GM18502 (cell line): ENCODE measurements around the gene SLMAP.

ENCODE experiments used
- ATAC-seq: cut with Tn5 transposase; IDR thresholded peaks from one replicate; pipeline ENCODE4 v1.9.1; 2021; ENCODE audit warnings: mild to moderate bottlenecking; ENCODE audit not compliant: unreplicated experiment, poor library complexity

The SLMAP gene

DNA sequence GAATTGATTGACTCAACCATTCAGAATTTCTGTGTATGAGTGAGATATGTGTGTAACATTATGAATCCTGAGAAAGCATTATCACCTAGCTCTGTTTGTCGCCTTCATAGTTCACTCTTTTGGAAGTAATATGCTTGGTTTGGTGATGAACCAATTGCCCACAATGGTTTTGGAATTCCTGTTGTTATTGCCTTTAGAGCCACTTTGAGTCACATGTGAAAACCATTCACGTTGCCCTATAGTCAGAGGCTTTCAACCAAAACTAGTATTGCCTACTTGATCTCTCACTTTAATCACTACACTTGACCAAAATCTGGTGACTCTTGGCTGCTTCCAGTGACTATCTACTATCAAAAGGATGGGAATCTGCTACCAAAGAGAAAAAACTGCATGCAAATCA is 173.9 kb downstream of the SLMAP start:
- no peak for ATAC-seq

DNA sequence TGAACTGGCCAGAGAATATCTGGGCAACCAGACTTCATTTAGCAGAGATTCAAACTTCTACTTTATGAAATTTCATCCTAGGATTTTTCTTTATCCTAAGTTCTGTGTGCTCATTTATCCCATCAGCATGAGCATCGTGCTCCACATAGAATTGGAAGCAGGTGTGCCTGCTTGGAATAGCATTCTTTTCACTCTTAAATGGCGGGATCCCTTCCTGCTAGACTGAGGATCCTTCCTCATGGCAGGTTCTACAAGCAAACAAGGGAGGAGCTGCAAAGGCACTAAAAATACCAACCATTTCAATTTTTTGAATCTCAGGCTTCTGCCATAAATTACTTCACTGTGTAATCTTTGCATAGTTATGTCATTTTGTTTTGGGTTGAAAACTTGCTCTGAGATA is 177.5 kb downstream of the SLMAP start:
- no peak for ATAC-seq

DNA sequence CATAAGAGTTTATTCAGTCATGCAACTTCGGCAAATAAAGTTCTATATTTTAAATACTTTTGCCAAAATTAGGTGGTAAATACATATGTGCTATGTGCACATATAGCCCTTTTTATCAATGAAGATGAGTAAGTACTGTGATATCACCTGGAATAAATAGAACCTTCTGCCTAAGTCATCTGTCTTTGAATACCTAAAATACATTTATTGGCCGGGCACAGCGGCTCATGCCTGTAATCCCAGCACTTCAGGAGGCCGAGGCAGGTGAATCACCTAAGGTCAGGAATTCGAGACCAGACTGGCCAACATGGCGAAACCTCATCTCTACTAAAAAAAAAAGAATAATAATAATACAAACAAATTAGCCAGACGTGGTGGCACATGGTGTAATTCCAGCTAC is 178.3 kb downstream of the SLMAP start:
- ATAC-seq, result no peak

DNA sequence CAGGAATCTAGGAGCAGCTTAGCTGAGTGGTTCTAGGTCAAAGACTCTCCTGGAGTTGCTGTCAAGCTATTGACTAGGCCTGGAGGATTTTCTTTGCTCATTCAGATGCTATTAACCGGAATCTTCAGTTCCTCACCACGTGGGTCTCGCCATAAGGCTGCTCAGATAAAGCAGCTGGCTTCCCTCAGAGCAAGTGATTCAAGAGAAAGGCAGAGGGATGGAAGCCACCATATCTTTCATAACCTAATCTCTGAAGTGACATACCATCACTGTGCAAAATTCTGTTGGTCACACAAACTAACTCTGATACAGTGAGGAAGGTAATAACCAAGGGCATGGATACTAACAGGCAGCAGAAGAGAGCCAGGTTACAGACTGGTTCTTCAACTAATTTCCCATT is 179.4 kb downstream of the SLMAP start:
- ATAC-seq, result no peak

DNA sequence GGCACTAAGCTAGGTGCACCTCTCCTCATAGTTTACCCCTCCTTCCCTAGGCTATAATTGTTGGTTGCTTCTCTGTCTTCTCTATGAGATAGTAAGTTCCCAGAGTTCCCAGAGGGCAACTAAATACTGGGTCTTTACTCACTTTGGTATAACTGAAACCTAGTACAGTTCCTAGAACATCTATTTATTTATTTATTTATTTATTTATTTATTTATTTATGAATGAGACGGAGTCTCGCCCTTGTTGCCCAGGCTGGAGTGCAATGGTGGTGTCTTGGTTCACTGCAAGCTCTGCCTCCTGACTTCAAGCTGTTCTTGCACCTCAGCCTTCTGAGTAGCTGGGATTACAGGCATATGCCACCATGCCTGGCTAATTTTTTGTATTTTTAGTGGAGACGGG is 181.0 kb downstream of the SLMAP start:
- ATAC-seq, result no peak

DNA sequence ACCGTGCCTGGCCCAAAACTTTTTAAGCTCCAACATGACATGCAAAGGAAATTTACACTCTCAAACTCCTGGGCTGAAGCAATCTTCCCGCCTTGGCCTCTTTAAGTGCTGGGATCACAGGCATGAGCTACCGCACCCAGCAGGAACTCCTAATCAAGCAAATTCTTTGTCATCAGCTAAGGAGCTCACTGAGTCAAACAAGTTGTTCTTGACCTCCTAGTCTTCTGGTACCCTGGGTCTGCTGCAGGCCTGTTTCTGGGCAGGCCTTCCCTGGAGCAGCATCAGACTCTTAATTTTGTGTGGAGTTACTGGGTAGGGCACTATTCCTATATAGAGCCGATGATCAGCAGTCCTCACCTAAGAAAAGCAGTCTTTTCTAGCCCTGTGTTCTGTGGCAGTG is 183.7 kb downstream of the SLMAP start:
- no peak for ATAC-seq

DNA sequence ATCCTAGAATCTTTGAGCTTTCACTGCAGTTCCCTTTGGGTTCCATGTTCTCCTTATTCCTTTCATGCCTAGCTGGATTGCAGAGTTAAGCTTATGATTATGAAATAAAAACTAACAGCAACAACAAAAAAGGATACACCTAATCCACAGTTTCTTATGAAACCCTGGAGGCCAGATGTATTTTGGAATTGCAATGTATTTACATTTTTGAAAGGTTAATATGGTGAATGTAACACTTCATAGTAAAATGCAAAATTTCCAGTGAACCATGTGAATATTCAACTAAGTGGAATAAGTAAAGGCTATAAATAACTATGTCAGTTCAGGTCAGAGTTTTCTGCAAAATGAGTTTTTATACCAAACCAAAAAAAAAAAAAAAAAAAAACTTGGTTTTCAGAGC is 186.3 kb downstream of the SLMAP start:
- no peak for ATAC-seq

DNA sequence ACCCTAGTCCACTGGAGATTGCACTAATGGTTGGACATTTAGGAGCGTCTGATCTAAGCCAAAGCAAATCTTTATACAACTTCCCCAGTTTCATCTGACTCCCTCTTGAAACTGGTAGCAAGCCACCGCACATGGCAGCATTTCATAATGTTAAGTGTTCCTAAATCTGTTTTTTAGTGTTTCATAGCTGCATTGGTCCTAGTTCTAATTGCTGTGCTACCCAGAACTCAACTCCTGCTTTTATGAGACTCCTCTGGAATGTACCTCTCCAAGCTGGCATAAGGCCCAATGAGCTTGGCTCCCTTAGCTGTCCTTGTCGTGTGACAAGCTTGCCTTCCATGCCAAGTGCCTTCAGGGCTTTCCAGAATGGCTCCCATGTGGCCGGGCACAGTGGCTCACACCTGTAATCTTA is 186.8 kb downstream of the SLMAP start:
- no peak for ATAC-seq

DNA sequence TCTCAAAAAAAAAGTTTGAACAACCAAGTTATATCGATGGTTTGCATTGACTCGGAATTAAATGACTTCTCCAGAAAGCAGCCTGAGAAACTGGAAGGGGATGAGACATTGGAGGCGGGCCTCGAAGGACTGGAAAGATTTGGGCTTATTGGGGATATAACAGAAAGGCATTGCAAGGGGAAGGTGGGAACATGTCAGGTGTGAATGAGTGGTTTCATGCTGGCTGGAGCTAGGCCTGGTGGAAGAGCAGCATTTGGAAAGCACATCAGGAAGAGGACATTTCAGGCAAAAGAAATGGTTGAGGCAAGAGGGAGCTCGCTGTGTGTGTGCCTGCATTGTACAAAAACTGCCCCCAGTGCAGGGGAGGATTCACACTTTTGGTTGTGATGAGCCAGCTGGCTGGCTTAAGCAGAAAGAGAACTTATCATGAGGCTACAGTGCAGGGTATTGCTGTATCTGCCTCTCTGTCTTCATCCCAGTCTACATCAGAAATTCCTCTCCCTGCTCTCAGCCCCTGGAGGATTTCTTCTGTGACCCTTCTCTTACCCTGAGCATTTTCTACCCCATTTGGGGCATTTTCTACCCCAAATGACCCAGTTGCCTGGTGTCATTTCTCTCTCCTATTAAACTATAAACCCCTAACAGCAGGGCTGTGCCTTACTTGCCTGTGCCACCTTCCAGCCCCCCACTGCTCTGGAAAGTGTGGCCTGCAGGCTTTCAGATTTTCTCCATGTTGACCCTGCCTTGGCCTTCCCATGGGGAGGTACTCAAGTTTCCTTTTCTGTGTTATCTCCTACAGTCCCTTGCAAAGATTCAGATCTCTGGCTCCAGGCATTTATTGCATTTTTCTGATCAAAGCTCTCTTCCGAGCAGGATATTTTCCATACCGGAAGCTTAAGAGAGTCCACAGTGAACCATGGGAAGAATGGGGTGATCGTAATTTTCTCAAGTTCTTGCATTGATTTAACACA is 187.7 kb downstream of the SLMAP start:
- ATAC-seq, result no peak

DNA sequence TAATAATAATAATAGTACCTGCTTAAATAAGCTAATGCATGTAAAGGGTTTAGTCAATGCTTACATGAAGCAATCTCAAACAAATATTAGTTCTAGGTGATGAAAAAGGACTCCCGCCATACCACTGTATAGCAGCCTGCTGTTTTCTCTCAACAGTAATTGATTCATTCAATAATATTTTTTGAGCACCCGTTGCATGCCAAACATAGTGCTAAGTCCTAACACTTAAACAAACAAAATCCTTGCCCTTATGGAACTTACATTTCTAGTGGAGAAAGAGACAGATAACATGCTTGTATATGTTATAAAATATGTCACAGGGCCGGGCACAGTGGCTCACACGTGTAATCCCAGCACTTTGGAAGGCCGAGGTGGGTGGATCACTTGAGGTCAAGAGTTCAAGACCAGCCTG is 190.9 kb downstream of the SLMAP start:
- ATAC-seq, result no peak

DNA sequence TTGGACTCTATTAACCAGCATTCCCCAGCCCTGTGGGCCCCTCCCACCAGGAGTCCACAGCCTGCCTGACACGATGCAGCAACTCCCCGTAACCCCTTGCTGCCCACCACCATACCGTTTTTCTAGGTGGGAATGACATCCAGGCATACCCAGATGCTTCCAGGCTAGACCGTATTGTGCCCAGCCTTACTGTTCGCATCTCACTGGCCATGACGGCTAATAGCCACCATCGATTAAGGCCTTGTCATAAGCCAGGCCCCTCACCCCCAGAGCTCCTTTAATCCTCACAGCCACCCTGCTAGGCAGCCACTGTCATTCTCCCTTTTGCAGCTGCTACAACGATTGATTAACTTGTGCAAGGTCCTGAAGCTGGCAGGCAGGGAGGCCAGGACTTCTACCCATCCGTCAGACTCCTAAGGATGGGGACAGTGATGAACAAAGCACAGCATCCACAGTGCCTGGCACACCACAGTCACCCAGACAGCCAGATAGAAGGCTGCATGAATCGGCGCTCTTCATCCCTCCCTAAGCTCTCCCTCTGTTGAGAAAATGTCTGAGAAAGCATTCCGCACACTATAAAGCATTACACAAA is 192.1 kb downstream of the SLMAP start:
- no peak for ATAC-seq

DNA sequence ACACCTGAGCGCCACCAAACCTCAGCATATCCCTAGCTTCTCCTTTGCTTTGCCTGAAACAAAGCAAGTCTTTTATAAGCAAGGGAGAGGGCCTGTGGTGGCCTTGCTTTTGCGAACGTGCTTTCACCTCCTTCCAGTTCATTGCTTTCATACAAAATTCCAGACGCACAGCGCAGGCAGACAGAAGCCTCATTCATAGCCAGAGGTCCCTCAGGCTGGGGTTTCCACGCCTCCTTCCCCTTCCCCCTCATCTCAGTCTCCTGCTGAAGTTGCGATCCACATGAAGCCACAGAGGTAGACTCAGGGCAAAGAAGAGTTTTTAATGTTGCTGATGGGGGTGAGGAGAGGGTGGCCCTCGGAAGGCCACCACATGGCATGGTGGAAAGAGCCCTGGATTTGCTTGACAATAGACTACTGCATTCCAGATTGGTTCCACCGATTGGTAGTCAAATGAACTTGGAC is 192.7 kb downstream of the SLMAP start:
- ATAC-seq, result no peak

DNA sequence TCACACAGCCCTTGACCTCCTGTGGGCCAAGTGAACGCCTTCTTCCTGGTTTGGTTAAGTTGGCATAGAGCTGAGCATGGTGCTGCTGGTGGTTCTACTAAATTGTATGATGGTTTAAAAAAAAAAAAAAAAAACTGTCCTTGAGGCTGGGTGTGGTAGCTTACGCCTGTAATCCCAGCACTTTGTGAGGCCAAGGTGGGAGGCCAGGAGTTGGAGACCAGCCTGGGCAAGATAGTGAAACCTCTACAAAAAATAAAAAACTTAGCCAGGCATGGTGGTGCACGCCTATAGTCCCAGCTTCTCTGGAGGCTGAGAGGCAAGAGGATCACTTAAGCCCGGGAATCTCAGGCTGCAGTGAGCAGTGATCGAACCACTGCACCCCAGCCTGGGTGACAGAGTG is 193.2 kb downstream of the SLMAP start:
- no peak for ATAC-seq

DNA sequence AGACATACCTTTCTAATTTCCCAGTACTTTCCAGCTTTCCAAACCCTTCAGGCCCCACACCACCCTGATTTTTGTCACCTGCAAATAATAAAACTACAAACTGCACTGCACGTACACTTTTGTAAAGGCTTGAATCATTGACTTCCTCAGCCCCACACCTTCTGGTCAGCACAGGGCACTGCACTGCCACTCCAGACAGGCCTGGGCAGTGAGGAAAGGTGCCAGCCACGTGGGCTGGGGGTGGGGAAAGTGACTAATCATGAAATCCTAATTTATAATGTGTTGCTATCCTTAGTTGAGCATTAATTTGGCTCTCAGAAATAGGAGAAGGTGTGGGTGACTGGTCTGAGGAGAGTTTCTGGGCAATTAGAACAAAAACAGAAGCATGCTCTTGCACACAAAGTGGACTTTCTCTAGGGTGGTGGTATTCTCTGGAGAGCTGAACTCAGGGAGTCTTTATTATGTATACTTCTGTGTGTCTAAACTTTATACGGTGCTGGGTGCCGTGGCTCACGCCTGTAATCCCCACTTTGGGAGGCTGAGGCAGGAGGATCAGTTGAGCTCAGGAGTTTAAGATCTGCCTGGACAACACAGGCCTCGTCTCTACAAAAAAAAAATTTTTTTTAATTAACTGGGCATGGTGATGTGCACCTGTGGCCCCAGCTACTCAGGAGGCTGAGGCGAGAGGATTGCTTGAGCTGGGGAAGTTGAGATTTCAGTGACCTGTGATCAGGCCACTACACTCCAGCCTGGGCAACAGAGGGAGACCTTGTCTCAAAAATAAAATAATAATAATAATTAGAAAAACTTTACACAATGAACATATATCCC is 193.9 kb downstream of the SLMAP start:
- ATAC-seq, result no peak

DNA sequence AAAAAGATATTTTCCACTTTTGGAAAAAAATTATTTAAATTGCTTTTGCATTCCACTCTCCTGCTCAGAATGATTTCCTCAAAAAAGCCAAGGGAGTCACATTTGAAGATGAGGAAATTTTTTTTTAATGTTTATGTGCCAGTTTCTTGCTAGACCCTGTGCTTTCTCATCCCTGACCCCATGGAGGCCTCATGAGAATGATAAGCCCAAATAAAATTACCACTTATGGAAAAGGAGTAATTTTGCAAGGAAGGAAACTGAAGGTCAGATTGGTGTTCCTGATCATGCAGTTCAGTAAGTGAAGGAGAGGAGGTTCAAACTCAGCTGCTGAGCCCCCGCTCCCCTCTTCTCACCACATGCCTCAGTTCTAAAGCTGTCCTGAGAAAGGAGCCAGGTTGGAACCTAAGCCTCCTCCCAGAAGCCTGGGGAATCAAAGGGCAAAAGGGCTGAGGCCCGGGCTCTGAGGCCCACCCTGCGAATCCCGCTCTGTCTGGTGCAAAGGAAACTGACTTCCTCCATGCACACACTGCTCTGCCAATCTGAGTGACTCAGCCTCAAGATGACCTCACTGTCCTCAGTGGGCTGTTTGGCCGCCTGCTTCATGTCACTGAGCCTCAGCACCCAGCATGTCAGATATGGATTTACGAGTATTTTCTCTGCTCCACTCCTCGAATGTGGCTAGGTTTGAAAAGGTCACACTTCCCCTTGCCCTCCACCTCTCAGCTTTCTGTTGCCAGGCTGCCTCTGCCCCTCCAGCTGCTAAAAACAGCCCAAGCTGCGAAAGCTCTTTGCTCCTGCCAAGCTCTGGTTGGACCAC is 195.2 kb downstream of the SLMAP start:
- ATAC-seq, result no peak

DNA sequence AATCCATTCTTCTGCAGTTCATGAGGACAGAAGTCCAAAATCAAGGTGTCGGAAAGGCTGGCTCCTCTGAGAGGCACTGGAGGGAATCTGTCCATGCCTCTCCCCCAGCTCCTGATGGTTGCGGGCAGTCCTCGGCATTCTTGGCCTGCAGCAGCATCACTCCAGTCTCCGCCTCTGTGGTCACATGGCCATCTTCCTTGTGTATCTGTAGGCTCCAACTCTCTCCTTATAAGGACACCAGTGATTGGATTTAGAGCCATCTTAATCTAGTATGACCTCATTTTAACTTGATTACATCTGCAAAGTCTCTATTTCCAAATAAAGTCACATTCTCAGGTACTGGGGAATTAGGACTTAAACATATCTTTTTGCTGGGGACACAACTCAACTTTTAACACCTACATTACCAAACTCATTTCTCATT is 196.1 kb downstream of the SLMAP start:
- ATAC-seq, result no peak

DNA sequence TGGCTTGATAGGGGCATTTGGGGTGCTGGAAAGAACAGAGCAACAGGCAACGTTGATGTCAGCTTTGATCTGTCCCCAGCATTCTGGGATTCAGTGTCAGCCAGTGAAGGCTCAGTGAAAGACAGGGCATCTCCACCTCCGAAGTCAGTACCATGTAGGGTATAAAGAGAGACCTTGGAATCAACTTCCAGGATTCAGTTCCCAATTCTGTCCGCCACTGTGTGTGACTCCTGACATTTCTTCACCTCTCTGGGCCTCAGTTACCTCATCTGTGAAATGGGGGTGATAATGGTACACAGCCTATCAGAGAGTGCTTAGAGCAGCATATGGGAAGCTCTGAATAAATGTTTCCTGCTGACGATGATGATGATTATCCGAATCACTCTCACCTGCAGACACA is 196.5 kb downstream of the SLMAP start:
- no peak for ATAC-seq

DNA sequence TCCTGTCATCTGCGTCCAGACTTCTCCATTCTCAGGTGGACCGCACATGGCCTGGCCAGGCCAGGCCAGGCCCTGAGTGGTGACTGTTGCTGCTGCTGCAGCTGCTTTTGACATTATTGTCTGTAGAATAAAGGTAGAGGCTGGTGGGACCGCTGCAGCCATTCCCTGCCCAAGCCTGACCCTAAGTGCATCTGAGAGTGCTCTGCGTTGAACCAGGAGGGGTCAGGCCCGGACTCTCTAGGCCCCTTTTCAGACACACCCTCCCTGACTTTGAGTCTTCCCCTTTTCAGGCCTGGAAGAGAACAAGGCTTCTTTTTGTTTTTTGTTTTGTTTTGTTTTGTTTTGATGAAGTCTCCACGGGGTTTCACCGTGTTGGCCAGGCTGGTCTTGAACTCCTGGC is 197.5 kb downstream of the SLMAP start:
- ATAC-seq, result no peak

DNA sequence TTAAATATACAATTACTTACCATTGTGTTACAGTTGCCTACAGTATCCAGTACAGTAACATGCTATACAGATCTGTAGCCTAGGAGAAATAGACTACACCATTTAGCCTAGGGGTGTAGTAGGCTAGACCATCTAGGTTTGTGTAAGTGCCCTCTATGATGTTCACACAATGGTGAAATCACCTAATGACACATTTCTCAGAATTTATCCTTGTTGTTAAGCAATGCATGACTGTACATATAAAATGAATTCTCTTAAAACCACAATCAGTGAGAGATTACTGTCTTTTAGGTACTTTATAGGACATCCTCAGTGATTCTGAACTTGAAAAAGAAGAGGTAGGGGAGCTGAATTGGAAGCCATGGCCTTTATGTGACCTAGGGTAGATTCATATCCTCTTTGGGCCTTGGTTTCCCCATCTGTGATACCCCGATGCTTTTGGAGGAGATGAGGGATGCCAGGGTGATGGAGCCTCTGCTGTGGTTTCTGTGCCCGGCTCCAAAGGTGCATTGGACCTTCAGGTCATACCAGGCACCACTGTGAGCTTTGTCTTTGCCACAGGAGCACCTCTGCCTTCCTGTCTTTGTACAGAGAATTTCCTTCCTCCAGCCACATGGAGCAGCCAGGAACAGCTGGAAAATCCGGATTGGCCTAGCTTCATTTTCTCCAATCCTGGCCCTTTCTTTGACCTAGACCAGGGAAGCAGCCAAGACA is 200.2 kb downstream of the SLMAP start:
- no peak for ATAC-seq

DNA sequence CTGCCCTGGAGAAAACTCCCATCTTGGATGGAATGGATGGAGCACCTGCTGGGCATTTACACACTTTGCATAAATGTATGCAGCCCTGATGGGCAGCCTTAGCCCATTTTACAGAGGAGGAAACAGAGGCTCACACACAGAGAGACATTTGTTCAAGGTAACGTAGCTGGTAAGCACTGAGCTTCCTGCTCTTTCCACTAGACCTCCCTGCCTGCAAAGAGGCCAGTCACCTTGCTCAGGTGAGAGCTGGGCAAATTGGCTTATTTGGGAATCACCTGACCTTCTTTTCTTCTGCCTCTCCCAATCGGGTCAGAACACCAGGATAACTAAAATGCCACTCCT is 200.7 kb downstream of the SLMAP start:
- no peak for ATAC-seq
